Astrocyte of the hippocampus (primary cell): ENCODE results near the gene LCP2.

Experiments used
- DNase-seq: peaks from one replicate; pipeline ENCODE4 v3.0.0; 2011; ENCODE audit warnings: low read depth, low spot score

Gene LCP2

DNA sequence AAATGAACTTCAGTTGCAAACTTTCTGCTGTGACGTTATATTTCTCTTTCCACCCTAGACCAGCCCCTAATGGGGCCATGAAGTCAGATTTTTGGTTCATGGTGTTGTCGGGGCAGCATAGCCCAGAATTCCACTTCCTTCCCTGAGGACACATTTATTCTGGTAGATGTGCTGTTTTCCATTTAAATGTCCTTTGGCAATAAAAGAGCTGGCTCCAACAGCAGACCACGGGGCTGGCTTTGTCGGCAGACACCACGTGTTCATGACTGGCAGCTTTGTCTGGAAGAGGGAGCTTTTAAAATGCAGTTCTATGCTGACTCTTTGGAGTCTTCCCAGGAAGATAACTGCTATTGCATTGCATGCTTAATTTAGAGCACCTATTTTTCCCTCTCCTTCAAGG, 17.6 kb upstream of the LCP2 start:
- DNase-seq: peak; percentile 61

DNA sequence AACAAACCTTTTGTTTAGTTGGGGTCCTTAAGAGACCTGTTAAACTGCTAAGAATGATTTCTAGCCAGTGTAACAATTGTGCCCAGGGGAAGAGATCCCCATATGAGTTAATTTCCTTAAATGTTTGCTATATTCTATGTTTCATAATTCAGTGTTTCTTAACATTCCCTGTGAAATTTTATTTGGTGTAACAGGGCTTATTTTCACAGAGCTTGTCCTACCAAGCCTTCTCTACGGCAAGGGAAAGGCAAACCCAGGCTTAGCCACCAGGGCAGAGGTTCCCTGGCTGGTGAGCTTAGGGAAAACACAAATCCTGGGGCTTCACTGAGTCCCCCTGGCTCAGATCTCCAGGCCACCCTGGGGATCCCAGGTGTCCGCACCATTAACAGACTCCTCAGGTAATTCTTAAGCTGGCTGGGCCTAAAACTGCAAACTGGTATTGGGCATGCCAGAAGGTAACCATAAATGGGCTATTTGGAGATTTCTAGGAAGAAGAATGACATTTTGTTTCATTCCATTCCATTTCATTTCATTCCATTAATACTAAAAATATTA, 17.0 kb upstream of the LCP2 start:
- no peak for DNase-seq

GRCh38 chr5:170313816-170314215, 16.2 kb upstream of the LCP2 start:
- DNase-seq: no peak

GRCh38 chr5:170313344-170313743, 15.8 kb upstream of the LCP2 start:
- no peak for DNase-seq

- peak; percentile 9 for DNase-seq
Measured at GRCh38 chr5:170312666-170313065, 15.1 kb upstream of the LCP2 start.

DNA sequence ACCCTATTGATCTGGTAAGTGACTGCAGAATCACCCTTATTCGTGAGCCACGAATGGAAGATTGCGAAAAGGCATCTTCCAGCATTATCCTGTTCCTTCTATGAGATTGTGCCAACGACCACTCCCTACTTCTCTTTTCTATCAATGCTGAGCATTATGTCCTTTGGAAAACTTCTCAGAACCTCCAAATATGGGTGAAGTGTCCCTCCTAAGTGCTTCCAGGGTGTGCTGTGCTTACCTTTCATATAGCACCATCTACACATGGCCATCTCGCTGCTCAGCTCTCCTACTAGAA, 14.7 kb upstream of the LCP2 start:
- no peak for DNase-seq

GRCh38 chr5:170311511-170312300, 14.1 kb upstream of the LCP2 start:
- DNase-seq: no peak

- DNase-seq: no peak
Measured at GRCh38 chr5:170310256-170310926, 12.8 kb upstream of the LCP2 start.

GRCh38 chr5:170308686-170309085, 11.1 kb upstream of the LCP2 start:
- no peak for DNase-seq

DNA sequence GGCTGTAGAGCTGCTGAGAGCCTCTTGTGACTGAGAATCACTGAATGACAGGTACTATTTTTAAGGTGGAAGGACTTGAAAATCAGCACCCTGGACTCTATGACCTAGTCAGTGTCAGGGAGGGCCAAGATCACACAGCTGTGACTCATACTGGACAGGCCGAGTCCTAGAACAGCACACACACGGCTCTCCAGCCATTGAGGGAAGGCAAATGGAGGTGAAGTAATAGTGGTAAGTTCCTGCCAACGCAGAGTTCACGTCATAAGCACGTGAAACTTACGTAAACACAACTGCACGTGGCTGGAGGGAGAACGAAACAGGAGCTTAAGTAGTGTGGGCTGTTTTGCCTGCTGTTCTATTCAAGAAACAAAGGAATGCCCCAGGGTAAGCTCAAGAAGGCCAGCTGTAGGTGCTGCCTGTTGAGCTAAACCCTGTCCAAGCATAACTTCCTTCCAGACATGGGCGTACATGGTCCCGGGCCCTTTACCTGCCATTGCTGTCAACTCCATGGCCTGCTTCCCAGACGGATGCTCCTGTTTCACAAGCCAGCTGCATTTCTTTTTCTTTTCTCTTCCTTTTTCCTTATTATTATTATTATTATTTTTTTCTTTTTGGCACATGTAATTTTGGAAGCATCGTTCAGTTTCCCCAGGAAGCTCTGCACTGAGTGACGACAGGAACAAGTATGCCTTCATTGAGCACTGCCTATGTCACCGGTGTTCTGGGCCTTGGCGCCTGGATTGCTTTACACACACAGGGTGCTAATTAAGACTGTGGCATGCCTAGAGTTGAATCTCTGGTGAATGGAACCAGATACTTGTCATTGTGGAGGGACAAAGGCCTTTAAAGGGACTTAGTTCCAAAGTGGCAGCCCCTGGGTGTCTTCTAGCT, 10.2 kb upstream of the LCP2 start:
- DNase-seq: peak; percentile 28

DNA sequence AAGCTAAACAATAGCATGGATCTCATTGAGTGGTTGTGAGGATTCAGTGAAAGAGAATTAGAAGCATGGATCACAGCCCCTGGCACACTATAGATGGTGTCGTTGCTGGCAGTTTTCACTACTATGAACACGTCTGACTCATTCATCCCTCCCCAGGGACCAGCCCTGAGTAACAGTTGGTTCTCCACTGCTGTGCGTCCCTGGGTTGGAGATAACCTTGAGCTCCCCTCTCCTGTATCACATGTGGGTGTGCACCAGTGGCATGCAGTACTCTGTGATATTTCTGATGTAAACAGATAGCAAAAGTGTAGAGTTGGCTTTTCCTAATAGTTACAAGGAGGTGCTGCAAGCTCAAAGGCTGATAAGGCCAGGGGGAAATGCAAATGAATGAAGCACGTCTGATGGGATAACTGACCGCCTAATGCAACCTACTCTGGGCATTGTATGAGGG, 8.8 kb upstream of the LCP2 start:
- DNase-seq: peak; percentile 27

DNA sequence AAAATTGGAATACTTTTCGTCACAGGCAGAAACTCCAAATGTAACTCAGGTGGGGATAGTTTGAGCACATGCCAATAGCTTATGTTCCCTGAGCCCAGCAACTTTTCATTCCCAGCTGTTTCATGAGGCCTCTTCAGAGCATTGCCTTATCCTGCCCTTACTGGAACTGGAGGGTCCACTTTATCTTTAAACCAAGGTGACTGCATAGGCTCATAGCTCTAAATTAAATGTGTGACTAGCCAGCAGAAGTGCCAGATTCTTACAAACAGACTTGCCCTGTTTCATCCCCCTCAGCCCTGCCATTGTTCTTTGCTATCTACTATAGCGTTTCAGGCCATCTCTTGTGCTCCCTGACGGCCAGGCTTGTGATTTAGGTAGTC, 8.1 kb upstream of the LCP2 start:
- no peak for DNase-seq

GRCh38 chr5:170305016-170305645, 7.6 kb upstream of the LCP2 start:
- DNase-seq: no peak

GRCh38 chr5:170303549-170303948, 6.0 kb upstream of the LCP2 start:
- DNase-seq: no peak

- DNase-seq: no peak
Measured at GRCh38 chr5:170302653-170303501, 5.3 kb upstream of the LCP2 start.

DNA sequence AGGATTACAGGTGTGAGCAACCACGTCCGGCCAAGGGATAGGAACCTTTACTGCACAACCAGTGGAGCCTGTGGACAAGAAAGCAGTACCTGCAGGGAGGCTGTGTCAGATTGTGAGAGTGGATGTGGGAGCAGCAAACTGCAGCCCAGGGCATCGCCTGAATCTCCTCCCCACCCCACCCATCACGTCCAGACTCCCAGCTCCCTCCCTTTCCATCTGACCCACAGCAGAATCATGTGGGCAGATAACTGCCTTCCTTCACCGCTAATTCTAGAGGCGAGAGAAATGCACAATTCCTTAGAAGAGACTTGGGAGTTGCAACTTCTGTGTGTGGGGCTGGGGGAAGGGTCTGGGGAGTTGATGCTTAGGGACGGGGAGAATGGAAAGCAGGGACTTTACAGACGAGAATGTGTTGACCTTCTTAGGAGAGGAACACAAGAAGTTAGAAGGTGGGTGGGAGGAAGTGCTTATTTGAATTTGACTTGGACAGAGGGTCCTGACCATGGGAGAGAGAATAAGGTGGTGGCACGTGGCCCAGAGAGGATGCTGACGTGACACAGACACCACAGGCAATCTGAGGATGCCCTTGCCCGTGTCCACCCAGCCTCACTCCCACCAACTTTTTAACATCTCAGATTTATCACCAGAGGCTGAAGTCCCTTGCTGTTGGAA, 4.5 kb upstream of the LCP2 start:
- DNase-seq: no peak

DNA sequence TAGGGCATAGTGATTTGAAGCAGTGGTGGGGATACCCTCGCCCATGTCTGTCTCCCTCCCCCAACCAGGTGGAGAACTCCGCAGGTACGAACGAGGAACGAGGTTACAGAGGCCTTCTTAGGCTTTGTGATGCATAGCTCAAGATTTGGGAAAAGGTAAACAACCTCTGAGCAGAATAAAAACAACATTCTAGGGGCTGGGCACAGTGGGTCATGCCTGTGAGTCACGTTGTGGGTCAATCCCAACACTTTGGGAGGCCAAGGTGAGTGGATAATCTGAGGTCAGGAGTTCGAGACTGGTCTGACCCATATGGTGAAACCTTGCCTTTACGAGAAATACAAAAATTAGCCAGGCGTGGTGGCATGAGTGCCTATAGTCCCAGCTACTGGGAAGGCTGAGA, 3.6 kb upstream of the LCP2 start:
- no peak for DNase-seq

GRCh38 chr5:170300361-170301013, 2.9 kb upstream of the LCP2 start:
- DNase-seq: no peak

DNA sequence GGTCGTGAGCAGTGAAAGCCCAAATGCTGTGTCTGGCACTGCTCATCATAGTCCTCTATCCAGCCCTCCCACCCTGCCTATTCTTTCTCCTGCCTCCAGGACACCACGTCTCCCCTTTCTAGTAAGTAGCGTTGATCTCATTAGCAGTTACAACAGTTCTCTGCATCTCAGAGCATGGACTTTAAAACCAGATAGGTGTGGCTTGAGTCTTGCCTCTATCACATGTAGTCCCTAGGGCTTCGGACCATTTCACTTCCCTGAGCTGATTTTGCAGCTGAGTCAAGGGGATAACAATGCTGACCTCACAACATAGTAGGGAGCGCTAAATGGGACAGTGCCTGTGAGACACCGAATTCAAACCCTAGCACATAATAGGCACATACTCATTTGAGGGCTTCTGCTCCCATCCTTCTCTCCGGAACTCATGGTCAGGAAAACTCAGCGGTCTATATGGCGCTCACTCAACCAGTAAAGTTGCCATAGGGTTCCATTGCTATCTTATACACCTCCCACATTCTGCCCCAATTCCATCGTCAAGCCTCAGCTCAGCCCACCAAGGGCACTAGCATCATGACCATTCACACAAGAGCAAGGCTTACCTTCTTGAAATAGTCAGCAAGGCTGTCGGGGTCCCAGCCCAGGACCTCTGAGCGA, 515 bp downstream of the LCP2 start:
- DNase-seq: no peak
